Activated naive CD8-positive, alpha-beta T cell treated with anti-CD3 and anti-CD28 coated beads, Interleukin-2, amount 10 ng/mL, durations not matched to agents 7 days and 5 days (primary cell): ENCODE results near the gene PDZD7. TPM values are rescaled to one million over a fixed set of nuclear protein-coding genes. Genes with fewer than 3 reads are reported as not detected.
A peak's percentile ranks its signal among the peaks of the same experiment; 100 is the strongest.

Experiments used
- ATAC-seq: fragments of 150-1000 bp; cut with Tn5 transposase; one replicate; pipeline ENCODE4 v1.10.0; 2021; ENCODE audit warnings: low read depth, moderate library complexity
- POLR2A ChIA-PET: fragments of 350-600 bp; sonication (Branson Sonifier 250); formaldehyde crosslinking; loops from one replicate; lab custom pipeline; 2021; ENCODE audit warnings: antibody characterized with exemption; lab: Charles Lee
- DNase-seq: peaks from one replicate; pipeline ENCODE4 v3.0.0; 2021
- H3K27ac Mint-ChIP-seq: one replicate; pipeline ENCODE4 v1.8.0; 2022; ENCODE audit warnings: mild to moderate bottlenecking, mixed read lengths
- H3K27me3 Mint-ChIP-seq: one replicate; pipeline ENCODE4 v1.8.0; 2022; ENCODE audit warnings: mild to moderate bottlenecking, moderate library complexity, mixed read lengths
- H3K36me3 Mint-ChIP-seq: one replicate; pipeline ENCODE4 v1.8.0; 2021; ENCODE audit warnings: mild to moderate bottlenecking, mixed read lengths
- H3K4me1 Mint-ChIP-seq: one replicate; pipeline ENCODE4 v1.8.0; 2021; ENCODE audit warnings: mixed read lengths
- H3K4me3 Mint-ChIP-seq: one replicate; pipeline ENCODE4 v1.8.0; 2022; ENCODE audit warnings: mild to moderate bottlenecking, moderate library complexity, mixed read lengths
- H3K9me3 Mint-ChIP-seq: one replicate; pipeline ENCODE4 v1.8.0; 2021; ENCODE audit warnings: mixed read lengths
- total RNA-seq, 2 experiments: library from RNA; stranded (reverse); gene quantifications; one replicate each; pipeline ENCODE4 v1.2.3, GENCODE V29; 2021

PDZD7 gene
- total RNA-seq, 2 experiments from 2014 or later = 1.1 to 1.4 TPM

- no peaks in the 10 kb centered on the region for H3K27me3 Mint-ChIP-seq
- H3K4me1 Mint-ChIP-seq = peaks cover 3% of the 10 kb centered on the region
- H3K27ac Mint-ChIP-seq = no peak overlapping the region
- no peak overlapping the region for H3K4me3 Mint-ChIP-seq
- POLR2A ChIA-PET = interaction anchor here (0.5 to 1.9 kb wide), 2 partner anchors 11 to 74 kb away, joined by 4 read pairs; no protein-coding TSS in a partner anchor
- no peaks in the 10 kb centered on the region for H3K9me3 Mint-ChIP-seq
- ATAC-seq (no peak), DNase-seq (no peak)
- no peaks in the 10 kb centered on the region for H3K36me3 Mint-ChIP-seq
Measured at GRCh38 chr10:101007915-101008822, 22.8 kb downstream of the PDZD7 start.

- POLR2A ChIA-PET = interaction anchor here (1.9 kb wide), 1 partner anchor 10 kb away, joined by 4 read pairs; no protein-coding TSS in a partner anchor
- no peak overlapping the region for H3K27ac Mint-ChIP-seq
Measured at GRCh38 chr10:101007099-101007711, 23.7 kb downstream of the PDZD7 start.

GRCh38 chr10:101006593-101007098 lies 24.3 kb downstream of the PDZD7 start:
- Mint-ChIP-seq H3K4me3 (no peak overlapping the region), H3K4me1 (no peaks in the 10 kb centered on the region), H3K27me3 (no peaks in the 10 kb centered on the region), H3K27ac (no peak overlapping the region), H3K36me3 (no peaks in the 10 kb centered on the region), H3K9me3 (no peaks in the 10 kb centered on the region)
- POLR2A ChIA-PET = interaction anchor here (1.9 kb wide), 1 partner anchor 10 kb away, joined by 4 read pairs; no protein-coding TSS in a partner anchor
- DNase-seq (no peak), ATAC-seq (no peak)

More at GRCh38 chr10:101007099-101007711, 23.7 kb downstream of the PDZD7 start:
- Mint-ChIP-seq H3K27me3 (no peaks in the 10 kb centered on the region), H3K4me1 (no peaks in the 10 kb centered on the region), H3K4me3 (no peak overlapping the region), H3K9me3 (no peaks in the 10 kb centered on the region), H3K36me3 (no peaks in the 10 kb centered on the region)
- DNase-seq (no peak), ATAC-seq (no peak)

GRCh38 chr10:101005869-101006567 lies 24.9 kb downstream of the PDZD7 start:
- Mint-ChIP-seq H3K27ac (no peak overlapping the region), H3K4me1 (peaks cover 1% of the 10 kb centered on the region), H3K27me3 (no peaks in the 10 kb centered on the region), H3K4me3 (no peak overlapping the region), H3K9me3 (no peaks in the 10 kb centered on the region), H3K36me3 (peaks cover 2% of the 10 kb centered on the region)
- DNase-seq (no peak), ATAC-seq (no peak)
- POLR2A ChIA-PET = no interaction called here

- H3K4me1 Mint-ChIP-seq = peaks cover 2% of the 10 kb centered on the region
Measured at GRCh38 chr10:101005361-101005760, 25.6 kb downstream of the PDZD7 start.

GRCh38 chr10:101003639-101004206 lies 27.2 kb downstream of the PDZD7 start:
- H3K36me3 Mint-ChIP-seq = peaks cover 3% of the 10 kb centered on the region
- H3K9me3 Mint-ChIP-seq = no peaks in the 10 kb centered on the region
- H3K27ac Mint-ChIP-seq = no peak overlapping the region
- H3K4me1 Mint-ChIP-seq = peaks cover 3% of the 10 kb centered on the region
- DNase-seq = no peak
- POLR2A ChIA-PET = no interaction called here
- ATAC-seq = no peak
- H3K4me3 Mint-ChIP-seq = no peak overlapping the region
- no peaks in the 10 kb centered on the region for H3K27me3 Mint-ChIP-seq

More at GRCh38 chr10:101005361-101005760, 25.6 kb downstream of the PDZD7 start:
- H3K27ac Mint-ChIP-seq = no peak overlapping the region
- POLR2A ChIA-PET = no interaction called here
- H3K4me3 Mint-ChIP-seq = no peak overlapping the region
- no peaks in the 10 kb centered on the region for H3K9me3 Mint-ChIP-seq
- no peaks in the 10 kb centered on the region for H3K27me3 Mint-ChIP-seq
- DNase-seq (no peak), ATAC-seq (no peak)
- H3K36me3 Mint-ChIP-seq = peaks cover 3% of the 10 kb centered on the region

- no peak for ATAC-seq
- Mint-ChIP-seq H3K27ac (no peak overlapping the region), H3K4me3 (no peak overlapping the region), H3K4me1 (peaks cover 10% of the 10 kb centered on the region), H3K36me3 (peaks cover 3% of the 10 kb centered on the region), H3K9me3 (no peaks in the 10 kb centered on the region), H3K27me3 (no peaks in the 10 kb centered on the region)
- DNase-seq = no peak
- POLR2A ChIA-PET = no interaction called here
Measured at GRCh38 chr10:101002456-101002855, 28.5 kb downstream of the PDZD7 start.

GRCh38 chr10:101001659-101002035 lies 29.3 kb downstream of the PDZD7 start:
- Mint-ChIP-seq H3K27me3 (no peaks in the 10 kb centered on the region), H3K4me1 (peaks cover 11% of the 10 kb centered on the region)

GRCh38 chr10:101000915-101001658 lies 29.8 kb downstream of the PDZD7 start:
- Mint-ChIP-seq H3K36me3 (peaks cover 3% of the 10 kb centered on the region), H3K4me1 (peaks cover 17% of the 10 kb centered on the region), H3K4me3 (peak overlapping the region; percentile 52), H3K9me3 (no peaks in the 10 kb centered on the region), H3K27ac (peak overlapping the region; percentile 22), H3K27me3 (no peaks in the 10 kb centered on the region)
- no peak for DNase-seq
- POLR2A ChIA-PET = no interaction called here
- ATAC-seq = no peak

More at GRCh38 chr10:101001659-101002035, 29.3 kb downstream of the PDZD7 start:
- Mint-ChIP-seq H3K36me3 (peaks cover 3% of the 10 kb centered on the region), H3K27ac (no peak overlapping the region), H3K4me3 (no peak overlapping the region), H3K9me3 (no peaks in the 10 kb centered on the region)
- POLR2A ChIA-PET = no interaction called here
- no peak for DNase-seq
- no peak for ATAC-seq

- POLR2A ChIA-PET = no interaction called here
- Mint-ChIP-seq H3K36me3 (peaks cover 3% of the 10 kb centered on the region), H3K4me1 (peaks cover 19% of the 10 kb centered on the region), H3K9me3 (no peaks in the 10 kb centered on the region), H3K4me3 (peak overlapping the region; percentile 72), H3K27ac (peak overlapping the region; percentile 4), H3K27me3 (no peaks in the 10 kb centered on the region)
- DNase-seq (no peak), ATAC-seq (no peak)
Measured at GRCh38 chr10:101000127-101000914, 30.6 kb downstream of the PDZD7 start.

GRCh38 chr10:100999742-101000126 lies 31.2 kb downstream of the PDZD7 start, which contains the start of gene LZTS2:
LZTS2 (plus strand) TSS chr10:100999808; CDS start chr10:101002539, 2,731 bp downstream.
- no peak for DNase-seq
- no peaks in the 10 kb centered on the region for H3K9me3 Mint-ChIP-seq
- ATAC-seq = no peak
- POLR2A ChIA-PET = interaction anchor here (3.8 kb wide), 1 partner anchor 13 kb away, joined by 36 read pairs; the partner anchor contains the start of genes MRPL43 and TWNK
- H3K36me3 Mint-ChIP-seq = peaks cover 3% of the 10 kb centered on the region
- peaks cover 19% of the 10 kb centered on the region for H3K4me1 Mint-ChIP-seq
- H3K4me3 Mint-ChIP-seq = peak within 1 kb of the TSS; percentile 88
- peak within 1 kb of the TSS; percentile 94 for H3K27ac Mint-ChIP-seq
- H3K27me3 Mint-ChIP-seq = no peaks in the 10 kb centered on the region
